22Rv1 (cell line): ENCODE measurements around the gene KIF15.

Source experiments
- ZFX ChIP-seq: fragments of 450-650 bp; IDR thresholded peaks from 2 replicates; pipeline ENCODE4 v1.6.1; 2017; ENCODE audit warnings: antibody characterized with exemption, borderline replicate concordance
- TF ChIP-seq, protein P1 (sequence below): fragments of 450-650 bp; IDR thresholded peaks from 2 replicates; pipeline ENCODE4 v1.5.1; 2017; ENCODE audit warnings: mild to moderate bottlenecking

DNA sequence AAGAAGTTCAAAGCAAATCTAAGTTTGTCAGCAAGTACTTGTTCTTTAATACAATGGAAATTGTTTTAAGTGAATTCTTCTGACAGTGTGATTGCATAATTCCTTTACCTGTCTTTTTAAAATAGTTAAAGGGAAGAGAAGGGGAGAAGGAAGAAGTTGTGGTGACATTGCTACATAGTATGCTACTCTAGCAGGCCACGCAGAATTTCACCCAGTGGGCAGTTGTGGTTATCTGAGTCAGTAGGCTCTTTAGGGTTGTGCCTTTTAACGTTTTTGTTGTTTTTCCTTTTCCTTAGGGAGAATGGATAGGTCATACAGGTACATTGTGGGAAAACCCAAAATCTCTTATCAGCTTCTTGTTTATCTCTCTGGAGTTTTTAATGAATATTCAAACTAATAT is 40.4 kb downstream of the KIF15 start:
- TF ChIP-seq, protein P1, sequence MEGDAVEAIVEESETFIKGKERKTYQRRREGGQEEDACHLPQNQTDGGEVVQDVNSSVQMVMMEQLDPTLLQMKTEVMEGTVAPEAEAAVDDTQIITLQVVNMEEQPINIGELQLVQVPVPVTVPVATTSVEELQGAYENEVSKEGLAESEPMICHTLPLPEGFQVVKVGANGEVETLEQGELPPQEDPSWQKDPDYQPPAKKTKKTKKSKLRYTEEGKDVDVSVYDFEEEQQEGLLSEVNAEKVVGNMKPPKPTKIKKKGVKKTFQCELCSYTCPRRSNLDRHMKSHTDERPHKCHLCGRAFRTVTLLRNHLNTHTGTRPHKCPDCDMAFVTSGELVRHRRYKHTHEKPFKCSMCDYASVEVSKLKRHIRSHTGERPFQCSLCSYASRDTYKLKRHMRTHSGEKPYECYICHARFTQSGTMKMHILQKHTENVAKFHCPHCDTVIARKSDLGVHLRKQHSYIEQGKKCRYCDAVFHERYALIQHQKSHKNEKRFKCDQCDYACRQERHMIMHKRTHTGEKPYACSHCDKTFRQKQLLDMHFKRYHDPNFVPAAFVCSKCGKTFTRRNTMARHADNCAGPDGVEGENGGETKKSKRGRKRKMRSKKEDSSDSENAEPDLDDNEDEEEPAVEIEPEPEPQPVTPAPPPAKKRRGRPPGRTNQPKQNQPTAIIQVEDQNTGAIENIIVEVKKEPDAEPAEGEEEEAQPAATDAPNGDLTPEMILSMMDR: no peak
- TF ChIP-seq ZFX: no peak
